Measurements from ENCODE around the gene CCR7. TPM values are rescaled to one million over a fixed set of nuclear protein-coding genes. Genes with fewer than 3 reads are reported as not detected.
A peak's percentile ranks its signal among the peaks of the same experiment; 100 is the strongest.

CCR7 gene
- total and polyA plus RNA-seq, 2 of the 4 experiments (the other 2 are of a cell fraction) = 0.14 to 0.36 TPM

- no peak overlapping the region for H3K4me3 ChIP-seq (ENCODE audit: insufficient read depth, low read depth, low read length)
- H2BK120ac ChIP-seq (ENCODE audit: low read depth, low read length) = peak overlapping the region; percentile 100
- H2BK5ac ChIP-seq (ENCODE audit: low read depth, low read length, poor library complexity, severe bottlenecking) = peak overlapping the region; percentile 83
- peak overlapping the region; percentile 99 for H2AK5ac ChIP-seq (ENCODE audit: low read depth, low read length)
- peak overlapping the region; percentile 97 to 98 for H4K8ac ChIP-seq (ENCODE audit: low read depth in 2 of 2, low read length in 2 of 2)
- peak overlapping the region; percentile 98; the same call in 2 of the 3 replicates for H2BK15ac ChIP-seq (ENCODE audit: low read depth, low read length)
- no peaks in the 10 kb centered on the region for H3K36me3 ChIP-seq (ENCODE audit: control insufficient read depth, insufficient read depth, low read length)
- peak overlapping the region; percentile 100 for H4K91ac ChIP-seq (ENCODE audit: insufficient read depth, low read depth, low read length)
- peak overlapping the region; percentile 30; the same call in 1 of the 2 replicates for H3K27ac ChIP-seq (ENCODE audit: insufficient read depth, low read length)
- H2AFZ ChIP-seq (replicated peaks; ENCODE audit: low read length, poor library complexity) = peak overlapping the region; percentile 83
- CTCF ChIA-PET = interaction anchor here (0.6 to 2.5 kb wide), 3 partner anchors 21 to 177 kb away, joined by 3 to 10 read pairs (median 8); no protein-coding TSS in a partner anchor
- H3K18ac ChIP-seq (ENCODE audit: low read depth, low read length) = peak overlapping the region; percentile 93
- peak overlapping the region; percentile 98 for H2AK9ac ChIP-seq (replicated peaks; ENCODE audit: low read depth, low read length, poor library complexity)
- peak overlapping the region; percentile 72; the same call in 1 of the 2 replicates for H3K23ac ChIP-seq (ENCODE audit: low read depth, low read length)
- H3K4me2 ChIP-seq (ENCODE audit: low read depth, low read length) = no peak overlapping the region
- POLR2A ChIA-PET (ENCODE audit: unreplicated experiment) = interaction anchor here (0.6 to 1.6 kb wide), 2 partner anchors 10 to 93 kb away, joined by 3 to 11 read pairs; no protein-coding TSS in a partner anchor
- H3K9me3 ChIP-seq (ENCODE audit: control insufficient read depth, insufficient read depth, low read length) = no peaks in the 10 kb centered on the region
- intact Hi-C loops (cut with micrococcal nuclease) = no loop called here
- dilution Hi-C loops (cut with HindIII; ENCODE audit: low sequenced_read_pairs, unreplicated experiment) = no loop called here
- H2BK20ac ChIP-seq (ENCODE audit: low read depth, low read length) = peak overlapping the region; percentile 100
- H3K9ac ChIP-seq (ENCODE audit: low read depth, low read length) = no peak overlapping the region; the same call in 1 of the 2 replicates
- no peak for DNase-seq
- peak overlapping the region; percentile 100 for H3K4ac ChIP-seq (ENCODE audit: low read depth, low read length)
- no CpG with 5 or more reads among the region's 6 CpGs for WGBS, 2 experiments (ENCODE audit: extremely low coverage in 2 of 2, insufficient read length in 1 of 2)
- H4K5ac ChIP-seq (ENCODE audit: low read depth, low read length) = peak overlapping the region; percentile 91
- in situ Hi-C loops (cut with MboI; ENCODE audit: low sequenced_read_pairs) = loop anchor here (5.0 kb wide), 1 partner anchor 237 kb away; no protein-coding TSS in a partner anchor
- H3K79me1 ChIP-seq (ENCODE audit: low read depth in 1 of 2, low read length in 2 of 2) = peaks cover 0 to 23% of the 10 kb centered on the region in 2 experiments; a peak in 3 of 4 replicates
- no peaks in the 10 kb centered on the region for H4K20me1 ChIP-seq (ENCODE audit: insufficient read depth, low read length)
- H3K4me1 ChIP-seq (ENCODE audit: control insufficient read depth, insufficient read depth, low read length) = peaks cover 48% of the 10 kb centered on the region
- no peaks in the 10 kb centered on the region for H3K27me3 ChIP-seq (ENCODE audit: control insufficient read depth, insufficient read depth, low read length)
- H3K56ac ChIP-seq (ENCODE audit: extremely low read depth, insufficient read depth, low read length) = no peak overlapping the region
- no peak for ATAC-seq (ENCODE audit: low read depth)
- BruUV-seq (replicated peaks) = no TSS peak
- peaks cover 64% of the 10 kb centered on the region for H3K9me1 ChIP-seq (ENCODE audit: insufficient read depth, low read length)
- peak overlapping the region; percentile 96 for H3K14ac ChIP-seq (replicated peaks; ENCODE audit: low read depth, low read length)
- no peak for TF ChIP-seq CTCF (conservative IDR thresholded peaks at IDR 0.05; ENCODE audit: low read depth, low read length)
- no peak for TF ChIP-seq MXI1 (IDR thresholded peaks at IDR 0.05; ENCODE audit: borderline replicate concordance, low read depth, low read length)
- TF ChIP-seq BHLHE40 (IDR thresholded peaks at IDR 0.05; ENCODE audit: low read depth, low read length) = no peak
- no peak for TF ChIP-seq RFX5 (IDR thresholded peaks at IDR 0.05; ENCODE audit: low read depth, low read length)
- TF ChIP-seq NFE2L2 (IDR thresholded peaks at IDR 0.05; ENCODE audit: low read depth, low read length) = no peak
- no peak for TF ChIP-seq SMC3 (IDR thresholded peaks at IDR 0.05; ENCODE audit: low read depth, low read length)
- no peak for TF ChIP-seq USF2 (IDR thresholded peaks at IDR 0.05; ENCODE audit: low read depth, low read length)
- no peak for TF ChIP-seq CHD1 (IDR thresholded peaks at IDR 0.05; ENCODE audit: low read depth, low read length)
- no peak for TF ChIP-seq FOS (IDR thresholded peaks at IDR 0.05; ENCODE audit: low read depth, low read length)
- no peak for TF ChIP-seq ELK1 (IDR thresholded peaks at IDR 0.05; ENCODE audit: borderline replicate concordance, low read depth, low read length)
- TF ChIP-seq MAFK (IDR thresholded peaks at IDR 0.05; ENCODE audit: low read depth, low read length) = no peak
- no peak for TF ChIP-seq MAZ (IDR thresholded peaks at IDR 0.05; ENCODE audit: borderline replicate concordance, low read depth, low read length)
- TF ChIP-seq RCOR1 (IDR thresholded peaks at IDR 0.05; ENCODE audit: insufficient replicate concordance, low read length) = no peak
- no peak for TF ChIP-seq POLR2A (IDR thresholded peaks at IDR 0.05; ENCODE audit: low read depth, low read length)
Measured at GRCh38 chr17:40538936-40539705, 26.2 kb downstream of the CCR7 start.

Data from IMR-90 (cell line).